Measurements from ENCODE around the gene HSF2.

HSF2 gene

GRCh38 chr6:122400462-122401089, 1.1 kb downstream of the HSF2 start:
- no peak for DNase-seq
- no peak overlapping the region for H2AFZ ChIP-seq (ENCODE audit: low read depth, low read length)

DNA sequence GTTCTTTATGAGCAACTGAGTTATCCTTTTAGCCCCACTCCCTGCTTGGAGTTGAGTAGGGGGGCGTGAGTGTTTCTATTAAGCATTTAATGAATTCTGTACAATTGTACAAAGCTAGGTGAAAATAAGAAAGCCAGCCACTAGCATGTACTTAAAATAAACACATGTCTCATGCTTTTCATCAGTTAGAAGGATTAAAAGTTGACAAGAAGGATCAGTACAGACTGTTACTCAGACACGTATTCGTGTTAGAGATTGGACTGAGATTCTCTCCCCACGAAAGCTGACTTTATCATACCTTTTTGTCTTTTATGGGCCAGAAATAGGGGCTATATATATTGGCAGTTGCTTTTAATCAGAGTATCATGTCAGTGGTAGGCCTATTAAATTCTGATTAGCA, 1.7 kb downstream of the HSF2 start:
- H4K20me1 ChIP-seq (ENCODE audit: insufficient read depth, low read length), result peaks cover 27% of the 10 kb centered on the region; the same call in 1 of the 2 replicates
- H3K27ac ChIP-seq (ENCODE audit: low read length), result no peak overlapping the region; the same call in 1 of the 2 replicates
- peak overlapping the region; percentile 65 for H3K4me2 ChIP-seq (ENCODE audit: insufficient read depth, low read length)
- peaks cover 7% of the 10 kb centered on the region for H3K36me3 ChIP-seq (ENCODE audit: insufficient read depth, low read length)
- no peak overlapping the region for H2AFZ ChIP-seq (ENCODE audit: low read depth, low read length)
- peaks cover 66% of the 10 kb centered on the region for H3K79me2 ChIP-seq (ENCODE audit: insufficient read depth, low read length)
- no peaks in the 10 kb centered on the region for H3K27me3 ChIP-seq (ENCODE audit: insufficient read depth, low read length, poor library complexity)
- ATAC-seq (ENCODE audit: insufficient read depth, low read depth), result no peak
- H3K4me3 ChIP-seq (ENCODE audit: low read depth in 1 of 2, low read length in 2 of 2), result peak overlapping the region; percentile 83 to 100; a peak in 3 of 4 replicates
- DNase-seq, result no peak
- no peaks in the 10 kb centered on the region for H3K9me3 ChIP-seq (ENCODE audit: insufficient read depth, low read length, severe bottlenecking)
- peak overlapping the region; percentile 98 for H3K9ac ChIP-seq (ENCODE audit: low read depth, low read length)
- TF ChIP-seq EZH2 (IDR thresholded peaks at IDR 0.05; ENCODE audit: borderline replicate concordance, low read depth, low read length, severe bottlenecking) (no peak), CTCF (IDR thresholded peaks at IDR 0.05; ENCODE audit: borderline replicate concordance, extremely low read depth, low read length, poor library complexity, severe bottlenecking) (no peak)
- H3K4me1 ChIP-seq (ENCODE audit: insufficient read depth, low read length), result peaks cover 60% of the 10 kb centered on the region

More at GRCh38 chr6:122400462-122401089, 1.1 kb downstream of the HSF2 start:
- Histone ChIP-seq H3K4me1 (ENCODE audit: insufficient read depth, low read length) (peaks cover 56% of the 10 kb centered on the region), H3K36me3 (ENCODE audit: insufficient read depth, low read length) (peaks cover 7% of the 10 kb centered on the region), H3K27me3 (ENCODE audit: insufficient read depth, low read length, poor library complexity) (no peaks in the 10 kb centered on the region), H4K20me1 (ENCODE audit: insufficient read depth, low read length) (peaks cover 27% of the 10 kb centered on the region; the same call in 1 of the 2 replicates), H3K9ac (ENCODE audit: low read depth, low read length) (peak overlapping the region; percentile 98), H3K9me3 (ENCODE audit: insufficient read depth, low read length, severe bottlenecking) (no peaks in the 10 kb centered on the region), H3K4me2 (ENCODE audit: insufficient read depth, low read length) (peak overlapping the region; percentile 65), H3K79me2 (ENCODE audit: insufficient read depth, low read length) (peaks cover 61% of the 10 kb centered on the region), H3K4me3 (ENCODE audit: low read depth in 1 of 2, low read length in 2 of 2) (peak overlapping the region; percentile 83 to 100; a peak in 3 of 4 replicates), H3K27ac (ENCODE audit: low read length) (peak overlapping the region; percentile 97)
- TF ChIP-seq CTCF (IDR thresholded peaks at IDR 0.05; ENCODE audit: borderline replicate concordance, extremely low read depth, low read length, poor library complexity, severe bottlenecking) (no peak), EZH2 (IDR thresholded peaks at IDR 0.05; ENCODE audit: borderline replicate concordance, low read depth, low read length, severe bottlenecking) (no peak)
- no peak for ATAC-seq (ENCODE audit: insufficient read depth, low read depth)

DNA sequence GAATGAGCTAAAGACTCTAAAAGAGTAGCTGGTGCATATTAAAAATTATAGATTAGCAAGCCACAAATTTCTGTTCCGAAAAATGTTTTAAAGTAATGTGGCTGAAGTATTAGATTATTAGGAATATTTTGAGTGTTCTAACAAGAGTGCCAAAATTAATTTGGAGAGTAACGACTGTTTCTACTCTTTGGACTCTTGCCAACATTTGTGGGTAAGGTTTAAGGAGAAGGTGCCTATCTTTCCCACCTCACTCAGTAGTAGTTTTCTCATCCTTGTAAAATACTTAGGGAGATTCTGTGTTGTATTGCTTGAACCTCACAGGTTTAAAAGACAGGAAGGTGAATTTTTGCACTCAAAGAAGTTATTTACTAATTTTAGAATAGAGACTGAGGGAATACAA, 5.0 kb downstream of the HSF2 start:
- Histone ChIP-seq H4K20me1 (ENCODE audit: insufficient read depth, low read length) (peaks cover 31% of the 10 kb centered on the region; the same call in 1 of the 2 replicates), H3K79me2 (ENCODE audit: insufficient read depth, low read length) (peaks cover 100% of the 10 kb centered on the region), H3K27ac (ENCODE audit: low read length) (no peak overlapping the region), H3K36me3 (ENCODE audit: insufficient read depth, low read length) (peaks cover 7% of the 10 kb centered on the region), H2AFZ (ENCODE audit: low read depth, low read length) (no peak overlapping the region), H3K4me2 (ENCODE audit: insufficient read depth, low read length) (peak overlapping the region; percentile 65; the same call in 1 of the 2 replicates), H3K4me3 (ENCODE audit: low read depth in 1 of 2, low read length in 2 of 2) (no peak overlapping the region), H3K4me1 (ENCODE audit: insufficient read depth, low read length) (peaks cover 86% of the 10 kb centered on the region), H3K27me3 (ENCODE audit: insufficient read depth, low read length, poor library complexity) (no peaks in the 10 kb centered on the region), H3K9ac (ENCODE audit: low read depth, low read length) (no peak overlapping the region), H3K9me3 (ENCODE audit: insufficient read depth, low read length, severe bottlenecking) (no peaks in the 10 kb centered on the region)
- no peak for ATAC-seq (ENCODE audit: insufficient read depth, low read depth)
- TF ChIP-seq EZH2 (IDR thresholded peaks at IDR 0.05; ENCODE audit: borderline replicate concordance, low read depth, low read length, severe bottlenecking), result no peak
- TF ChIP-seq CTCF (IDR thresholded peaks at IDR 0.05; ENCODE audit: borderline replicate concordance, extremely low read depth, low read length, poor library complexity, severe bottlenecking), result no peak
- no peak for DNase-seq
